Erythroblast (primary cell): ENCODE data around the gene JMJD4.

Experiments used
- DNase-seq, 2 experiments: peaks; one replicate each; lab custom pipeline; 2025; lab: John Stamatoyannopoulos, UW
- GATA1 ChIP-seq: IDR thresholded peaks from 2 replicates; pipeline ENCODE4 v1.6.1; 2011; ENCODE audit warnings: low read depth, mild to moderate bottlenecking, control low read depth, low read length, moderate library complexity
- POLR2A ChIP-seq: IDR thresholded peaks from 2 replicates; pipeline ENCODE4 v1.6.1; 2011; ENCODE audit warnings: mild to moderate bottlenecking, low read length

The JMJD4 gene

GRCh38 chr1:227774051-227774731 lies 39.1 kb upstream of the JMJD4 start:
- no peak for DNase-seq
- TF ChIP-seq POLR2A (no peak), GATA1 (no peak)

GRCh38 chr1:227773558-227773957 lies 38.5 kb upstream of the JMJD4 start:
- TF ChIP-seq GATA1: no peak
- no peak for TF ChIP-seq POLR2A
- DNase-seq: no peak

- TF ChIP-seq POLR2A (no peak), GATA1 (no peak)
- no peak for DNase-seq
Measured at GRCh38 chr1:227771771-227772170, 36.7 kb upstream of the JMJD4 start.

DNA sequence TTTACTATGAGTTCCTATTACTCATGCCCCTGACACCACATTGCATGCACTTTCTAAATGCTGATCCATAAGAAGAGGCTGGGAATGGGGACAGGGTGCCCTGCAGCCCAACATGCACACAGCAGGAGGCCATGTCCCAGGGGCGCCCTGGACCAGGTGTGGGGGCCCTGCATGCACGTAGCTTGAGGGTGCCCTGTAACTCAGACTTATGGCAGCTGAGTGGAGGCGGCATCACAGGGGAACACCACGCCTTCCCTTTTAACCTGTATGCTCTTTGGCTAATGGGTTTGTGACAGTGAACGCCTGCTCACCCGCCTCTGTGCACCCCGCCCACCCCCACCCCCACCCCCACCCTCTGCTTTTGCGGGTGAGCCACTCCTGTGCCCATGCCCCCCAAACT lies 36.2 kb upstream of the JMJD4 start:
- TF ChIP-seq GATA1 (no peak), POLR2A (no peak)
- DNase-seq: no peak

DNA sequence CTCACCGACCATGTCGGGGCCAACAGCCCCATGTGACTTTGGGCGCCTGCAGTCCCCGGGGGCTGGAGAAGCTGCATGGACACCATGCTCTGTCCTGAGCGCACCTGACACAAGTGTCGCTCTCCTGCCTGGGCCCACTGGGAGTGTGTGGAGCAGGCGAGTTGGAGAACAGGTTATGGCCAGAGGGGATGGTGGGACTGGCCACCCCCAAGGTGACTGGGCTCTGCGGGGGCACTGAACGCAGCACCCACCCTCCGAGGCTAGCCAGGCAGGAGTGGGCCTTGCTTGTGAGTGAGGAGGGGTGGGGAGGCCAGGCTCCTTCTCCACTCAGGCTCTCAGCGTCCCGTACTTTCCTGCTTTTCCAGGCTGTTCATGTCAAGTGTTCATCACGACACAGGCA lies 35.7 kb upstream of the JMJD4 start:
- no peak for TF ChIP-seq GATA1
- no peak for TF ChIP-seq POLR2A
- DNase-seq: no peak

DNA sequence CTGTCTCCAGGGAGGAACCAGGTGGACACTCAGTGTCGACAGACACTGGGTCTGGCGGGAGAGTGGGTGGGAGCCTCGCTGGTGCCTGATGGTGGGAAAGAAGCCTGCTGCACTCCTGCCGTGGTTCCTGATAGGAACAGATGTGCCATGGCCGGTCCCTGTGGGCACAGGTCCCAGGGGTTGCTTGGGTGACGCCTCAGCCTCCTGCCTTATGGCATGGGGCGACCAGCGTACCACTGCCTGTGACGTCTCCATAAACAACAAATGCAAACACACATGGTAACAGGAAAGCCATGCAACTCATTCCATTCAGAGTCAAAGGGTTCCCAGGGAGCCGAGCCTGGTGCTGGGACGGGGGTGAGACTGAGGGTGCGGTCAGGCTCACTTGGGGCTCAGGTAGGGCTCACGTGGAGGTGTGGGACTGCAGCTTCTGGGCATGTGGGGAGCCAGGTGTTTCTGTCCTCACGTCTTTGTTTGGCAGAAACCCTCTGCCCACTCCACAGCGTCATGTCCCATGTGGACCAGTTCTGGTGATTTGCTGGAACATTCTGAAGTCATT lies 34.9 kb upstream of the JMJD4 start:
- no peak for DNase-seq
- TF ChIP-seq POLR2A (no peak), GATA1 (no peak)

DNA sequence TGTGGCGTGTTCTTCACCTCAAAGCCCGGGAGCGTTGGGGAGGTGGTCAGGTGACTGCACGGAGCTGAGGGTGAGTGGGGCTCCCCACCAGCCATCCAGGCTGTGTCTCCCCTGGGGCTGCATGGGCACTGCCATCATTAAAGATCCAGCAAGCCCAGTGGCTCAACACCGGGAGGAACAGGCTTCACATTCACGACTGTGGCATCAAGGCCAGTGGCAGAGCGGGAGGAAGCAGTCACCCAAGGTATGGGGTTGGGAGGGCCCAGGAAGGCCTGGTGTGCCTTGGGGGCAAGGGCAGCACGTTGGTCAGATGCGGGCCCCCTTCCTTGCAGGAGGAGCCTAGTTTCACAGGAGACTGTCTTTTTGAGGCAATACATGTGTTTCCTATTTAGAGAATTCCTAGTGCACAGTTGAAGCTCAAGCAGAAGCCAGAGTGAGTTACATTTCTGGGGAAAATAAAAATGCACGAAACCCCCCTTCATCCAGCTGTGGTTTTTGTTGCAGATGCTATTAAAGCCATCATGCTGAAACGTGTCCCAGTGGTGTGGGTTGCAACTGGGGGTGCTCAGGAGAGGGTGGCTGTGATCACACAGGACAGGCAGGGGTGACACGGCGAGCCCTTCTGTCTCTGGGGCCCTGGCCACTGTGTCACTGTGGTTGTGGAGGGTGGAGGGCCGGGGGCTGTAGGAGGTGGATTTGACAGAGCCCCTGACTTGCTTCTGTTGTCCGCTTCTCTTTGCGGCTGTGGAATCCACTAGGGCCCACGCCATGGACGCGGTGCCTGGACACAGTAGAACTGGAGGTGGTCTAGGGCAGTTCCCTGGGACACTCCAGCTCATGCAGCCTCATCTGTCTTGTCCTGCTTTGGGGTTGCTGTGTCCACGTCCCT lies 34.2 kb upstream of the JMJD4 start:
- TF ChIP-seq POLR2A (no peak), GATA1 (no peak)
- DNase-seq: no peak

DNA sequence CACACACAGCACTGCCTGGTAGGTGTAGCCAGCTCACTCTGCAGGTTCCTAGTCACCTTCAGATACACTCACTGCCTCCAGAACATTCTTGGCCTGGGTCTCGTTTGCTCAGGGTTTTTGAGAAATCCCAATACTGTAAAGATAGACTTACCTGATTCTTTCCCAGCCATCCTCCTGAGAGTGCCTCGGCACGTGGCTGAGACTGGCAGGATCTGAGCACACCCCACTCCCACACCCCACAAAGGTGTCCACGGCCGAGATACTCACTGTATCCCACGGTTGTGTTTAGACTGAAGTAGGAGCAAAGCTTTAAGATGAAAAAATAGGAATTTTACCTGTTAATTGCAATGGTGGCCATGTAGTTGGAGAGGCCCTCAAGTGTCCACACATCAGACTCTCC lies 33.5 kb upstream of the JMJD4 start:
- TF ChIP-seq GATA1 (no peak), POLR2A (no peak)
- DNase-seq: no peak

- DNase-seq: no peak
- TF ChIP-seq POLR2A: no peak
- TF ChIP-seq GATA1: no peak
Measured at GRCh38 chr1:227768125-227768439, 33.0 kb upstream of the JMJD4 start.

GRCh38 chr1:227767401-227768124 lies 32.5 kb upstream of the JMJD4 start:
- DNase-seq: no peak
- no peak for TF ChIP-seq GATA1
- no peak for TF ChIP-seq POLR2A

DNA sequence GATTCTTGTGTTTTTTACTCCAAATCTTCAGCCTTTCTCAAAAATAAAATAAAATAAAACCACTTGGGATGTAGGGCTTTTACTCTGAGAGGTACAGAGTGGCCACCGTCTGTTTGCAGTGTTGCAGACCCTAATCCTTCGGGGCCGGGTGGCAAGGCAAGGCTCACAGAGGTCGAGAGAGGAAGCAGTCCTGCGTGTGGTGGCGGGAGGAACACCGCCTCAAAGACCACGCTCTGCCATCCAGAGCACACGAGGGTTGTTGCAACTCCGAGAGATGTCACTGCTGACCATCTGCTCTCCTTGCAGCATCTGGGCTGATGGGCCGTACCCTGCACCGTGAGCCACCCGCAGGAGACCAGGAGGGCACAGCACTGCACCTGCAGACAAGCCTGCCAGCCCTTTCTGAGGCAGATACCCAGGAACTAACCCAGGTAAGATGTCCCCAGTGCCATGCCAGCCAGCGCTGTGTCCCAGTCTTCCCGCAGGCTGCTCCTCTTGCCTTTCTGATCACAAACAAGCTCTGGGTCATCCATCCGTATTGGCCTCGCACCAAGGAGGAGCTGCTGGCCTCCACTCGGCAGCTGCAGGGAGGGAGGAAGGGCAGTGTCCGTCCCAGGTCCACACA lies 31.7 kb upstream of the JMJD4 start:
- TF ChIP-seq GATA1 (no peak), POLR2A (no peak)
- DNase-seq: no peak

- DNase-seq: no peak
- TF ChIP-seq POLR2A: no peak
Measured at GRCh38 chr1:227766015-227766634, 31.0 kb upstream of the JMJD4 start.

DNA sequence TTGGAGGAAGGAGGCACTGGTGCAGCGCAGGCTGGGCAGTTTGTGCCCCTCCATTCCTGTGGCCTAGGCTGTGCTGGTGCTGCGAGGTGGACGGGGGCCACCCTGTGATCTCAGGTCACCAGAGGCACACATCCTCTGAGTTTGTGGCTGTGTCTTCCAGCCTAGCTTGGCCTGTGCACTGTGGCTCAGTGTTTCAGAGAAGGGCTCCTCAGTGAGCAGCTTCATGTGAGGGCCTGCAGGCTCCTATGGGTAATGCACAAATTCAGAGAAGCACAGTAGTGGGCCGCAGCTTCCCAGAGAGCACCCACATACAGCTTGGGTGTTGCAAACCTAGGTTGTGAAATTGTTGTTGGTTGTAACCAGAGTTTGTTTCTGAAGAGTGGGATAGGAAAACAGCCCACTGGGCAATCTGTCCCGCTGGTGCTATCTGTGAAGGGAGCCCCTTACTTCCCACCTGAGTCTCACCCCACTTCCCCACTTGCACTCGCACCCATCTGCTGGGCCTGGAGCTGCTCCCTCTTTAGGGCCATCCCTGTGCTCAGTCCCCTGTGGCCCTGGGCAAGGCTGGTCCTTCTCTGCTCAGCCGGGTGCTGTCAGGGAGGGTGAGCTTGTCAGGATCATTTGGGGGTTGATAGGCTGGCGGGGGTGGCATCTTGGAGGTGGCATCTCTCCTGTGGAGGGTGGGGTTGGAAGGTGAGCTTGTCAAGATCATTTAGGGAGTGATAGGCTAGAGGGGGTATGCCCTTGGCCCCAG lies 30.3 kb upstream of the JMJD4 start:
- no peak for DNase-seq
- TF ChIP-seq GATA1 (no peak), POLR2A (no peak)
